UCSD-AML1 (cell line): ENCODE results near the gene SORBS1.

Experiments used
- DNase-seq: peaks from one replicate; lab custom pipeline; 2025; ENCODE audit not compliant: unreplicated experiment; lab: John Stamatoyannopoulos, UW

The SORBS1 gene

GRCh38 chr10:95442341-95442740, 118.8 kb downstream of the SORBS1 start:
- DNase-seq: no peak

GRCh38 chr10:95441547-95441923, 119.6 kb downstream of the SORBS1 start:
- no peak for DNase-seq

GRCh38 chr10:95440756-95441546, 120.2 kb downstream of the SORBS1 start:
- no peak for DNase-seq

GRCh38 chr10:95440038-95440725, 121.0 kb downstream of the SORBS1 start:
- DNase-seq: no peak

GRCh38 chr10:95438781-95439180, 122.4 kb downstream of the SORBS1 start:
- DNase-seq: no peak

GRCh38 chr10:95437669-95438068, 123.5 kb downstream of the SORBS1 start:
- no peak for DNase-seq

- no peak for DNase-seq
These were observed 125.5 kb downstream of the SORBS1 start for GRCh38 chr10:95435548-95436279.

- no peak for DNase-seq
These were observed 126.6 kb downstream of the SORBS1 start for GRCh38 chr10:95434583-95434982.

GRCh38 chr10:95431900-95432342, 129.2 kb downstream of the SORBS1 start:
- no peak for DNase-seq

GRCh38 chr10:95430231-95430951, 130.8 kb downstream of the SORBS1 start:
- peak; percentile 21 for DNase-seq

- no peak for DNase-seq
These were observed 131.5 kb downstream of the SORBS1 start for GRCh38 chr10:95429639-95430038.

GRCh38 chr10:95428701-95429100, 132.5 kb downstream of the SORBS1 start:
- DNase-seq: no peak

- no peak for DNase-seq
These were observed 134.7 kb downstream of the SORBS1 start for GRCh38 chr10:95426482-95426881.

GRCh38 chr10:95425592-95426465, 135.3 kb downstream of the SORBS1 start:
- DNase-seq: no peak

GRCh38 chr10:95423164-95424005, 137.8 kb downstream of the SORBS1 start:
- DNase-seq: no peak

- no peak for DNase-seq
These were observed 138.9 kb downstream of the SORBS1 start for GRCh38 chr10:95422233-95422632.

GRCh38 chr10:95421782-95422181, 139.4 kb downstream of the SORBS1 start:
- DNase-seq: no peak

- DNase-seq: no peak
These were observed 141.8 kb downstream of the SORBS1 start for GRCh38 chr10:95419399-95419798.

GRCh38 chr10:95416973-95417372, 144.2 kb downstream of the SORBS1 start:
- no peak for DNase-seq
